Endothelial cell of umbilical vein (primary cell): ENCODE data around the gene CPNE1. TPM values are rescaled to one million over a fixed set of nuclear protein-coding genes. Genes with fewer than 3 reads are reported as not detected.
"Not testable (repeated sequence)": the region's sequence is repeated elsewhere in the genome, so short reads cannot be mapped to it uniquely, and the experiment has no call there.

Experiments used
- BruUV-seq: library from RNA; stranded (reverse); fragments of 400-500 nt; replicated peaks from 2 replicates; lab custom pipeline; 2021; lab: Mats Ljungman, UMichigan
- CTCF ChIA-PET: fragments of 300-600, 350-600 bp; sonication (Branson Sonifier 250); formaldehyde crosslinking; loops from one replicate; lab custom pipeline; 2021; ENCODE audit warnings: antibody characterized with exemption, inconsistent platforms; lab: Charles Lee
- POLR2A ChIA-PET: fragments of 300-600, 350-600 bp; sonication (Branson Sonifier 250); formaldehyde crosslinking; loops from one replicate; lab custom pipeline; 2021; ENCODE audit warnings: antibody characterized with exemption, inconsistent platforms; lab: Charles Lee
- DNase-seq: peaks from one replicate; pipeline ENCODE4 v3.0.0-alpha.2; 2011; ENCODE audit warnings: low read depth, low spot score
- FAIRE-seq: peaks from 2 replicates; lab custom pipeline; 2011; peaks lifted over from hg19 to GRCh38; lab: Jason Lieb, UNC
- H2AFZ ChIP-seq: 2 replicates; pipeline ENCODE4 v1.6.0; 2012; ENCODE audit warnings: low read depth, low read length, control low read depth, inconsistent platforms
- H3K27ac ChIP-seq: 2 replicates; pipeline ENCODE4 v1.5.1; 2011; ENCODE audit warnings: low read depth, mild to moderate bottlenecking, control low read depth, low read length, moderate library complexity; ENCODE audit not compliant: insufficient read depth
- H3K27me3 ChIP-seq, 2 experiments: 2 replicates each; pipeline versions ENCODE4 v1.6.0 to v1.6.1; 2011; ENCODE audit warnings: low read length in 2 of 2, mixed read lengths in 1 of 2; ENCODE audit not compliant: control insufficient read depth in 2 of 2, insufficient read depth in 2 of 2
- H3K36me3 ChIP-seq, 2 experiments: 2 replicates in 1 of 2; 3 replicates in 1 of 2; pipeline ENCODE4 v1.5.1; 2011; ENCODE audit warnings: low read length in 2 of 2, mild to moderate bottlenecking in 1 of 2, moderate library complexity in 1 of 2; ENCODE audit not compliant: control insufficient read depth in 2 of 2, insufficient read depth in 2 of 2; ENCODE audit errors: extremely low read depth in 1 of 2
- H3K4me1 ChIP-seq: 3 replicates; pipeline ENCODE4 v1.5.1; 2011; ENCODE audit warnings: mild to moderate bottlenecking, low read length; ENCODE audit not compliant: control insufficient read depth, insufficient read depth; ENCODE audit errors: extremely low read depth
- H3K4me2 ChIP-seq: 2 replicates; pipeline ENCODE4 v1.6.1; 2011; ENCODE audit warnings: low read length, control low read depth, mixed read lengths; ENCODE audit not compliant: insufficient read depth
- H3K4me3 ChIP-seq, 3 experiments: fragments of 200-600 bp in 1 of 3; sonication (generic), shearing (Covaris generic) in 1 of 3; replicated peaks in 1 of 3; 2 replicates each; pipeline ENCODE4 v1.5.1; 2011 to 2016; ENCODE audit warnings: control low read depth in 3 of 3, low read length in 3 of 3, mild to moderate bottlenecking in 2 of 3, inconsistent platforms in 1 of 3, low read depth in 1 of 3, moderate library complexity in 1 of 3; ENCODE audit not compliant: insufficient read depth in 1 of 3
- H3K79me2 ChIP-seq: 2 replicates; pipeline ENCODE4 v1.6.0; 2012; ENCODE audit warnings: low read length, inconsistent platforms; ENCODE audit not compliant: control insufficient read depth, insufficient read depth
- H3K9ac ChIP-seq: replicated peaks from 2 replicates; pipeline ENCODE3; 2011; ENCODE audit warnings: low read length, control low read depth; ENCODE audit not compliant: insufficient read depth; ENCODE audit errors: extremely low read depth
- H3K9me1 ChIP-seq: replicated peaks from 3 replicates; pipeline ENCODE4 v1.6.0; 2011; ENCODE audit warnings: mild to moderate bottlenecking, low read length; ENCODE audit not compliant: control insufficient read depth, insufficient read depth; ENCODE audit errors: extremely low read depth
- H3K9me3 ChIP-seq: replicated peaks from 2 replicates; pipeline ENCODE4 v1.5.1; 2012; ENCODE audit warnings: low read length, inconsistent platforms; ENCODE audit not compliant: control insufficient read depth, insufficient read depth
- H4K20me1 ChIP-seq: replicated peaks from 2 replicates; pipeline ENCODE3; 2011; ENCODE audit warnings: mild to moderate bottlenecking, low read length; ENCODE audit not compliant: control insufficient read depth, insufficient read depth; ENCODE audit errors: extremely low read depth
- CTCF ChIP-seq, 2 donors: IDR thresholded peaks; 1 replicate in 1 of 2; 2 replicates in 1 of 2; pipeline ENCODE4 v1.5.1; 2011; ENCODE audit warnings: low read length in 2 of 2, mild to moderate bottlenecking in 2 of 2, moderate library complexity in 2 of 2, control low read depth in 1 of 2, inconsistent platforms in 1 of 2, low read depth in 1 of 2; ENCODE audit not compliant: insufficient read depth in 1 of 2; ENCODE audit errors: extremely low read depth in 1 of 2
- EZH2 ChIP-seq: IDR thresholded peaks from 2 replicates; pipeline ENCODE4 v1.6.1; 2012; ENCODE audit warnings: borderline replicate concordance, low read depth, mild to moderate bottlenecking, moderate library complexity, low read length, inconsistent platforms; ENCODE audit not compliant: severe bottlenecking
- FOS ChIP-seq: IDR thresholded peaks from 2 replicates; pipeline ENCODE4 v1.6.1; 2011; ENCODE audit warnings: mild to moderate bottlenecking, low read length, moderate library complexity, borderline replicate concordance; ENCODE audit not compliant: insufficient read depth
- GATA2 ChIP-seq: IDR thresholded peaks from 2 replicates; pipeline ENCODE4 v1.7.0; 2011; ENCODE audit warnings: low read depth, mild to moderate bottlenecking, moderate library complexity, mixed read lengths, low read length; ENCODE audit not compliant: insufficient read length, insufficient read depth
- JUN ChIP-seq: IDR thresholded peaks from 2 replicates; pipeline ENCODE4 v1.6.1; 2011; ENCODE audit warnings: borderline replicate concordance, low read depth; ENCODE audit not compliant: insufficient read length, insufficient read depth
- MAX ChIP-seq: IDR thresholded peaks from 2 replicates; pipeline ENCODE4 v1.6.1; 2011; ENCODE audit not compliant: insufficient read depth, insufficient read length
- MYC ChIP-seq: IDR thresholded peaks from one replicate; pipeline ENCODE4 v1.6.1; 2011; ENCODE audit warnings: mild to moderate bottlenecking, low read depth, low read length
- POLR2A ChIP-seq: IDR thresholded peaks from 2 replicates; pipeline ENCODE4 v1.6.1; 2012; ENCODE audit warnings: low read depth, mild to moderate bottlenecking, control low read depth, low read length
- POLR2AphosphoS5 ChIP-seq: IDR thresholded peaks from 2 replicates; pipeline ENCODE4 v1.6.1; 2012; ENCODE audit warnings: low read depth, mild to moderate bottlenecking, control low read depth, low read length, moderate library complexity; ENCODE audit not compliant: insufficient read depth
- dilution Hi-C: fragments of 300-500 bp; cut with MboI; formaldehyde crosslinking; loops from one replicate; pipeline ENCODE4 v1.15.0; 2019; ENCODE audit warnings: low sequenced_read_pairs; ENCODE audit not compliant: extremely low pct_ligation_motif_present
- intact Hi-C: fragments of 100-400 bp; cut with micrococcal nuclease; formaldehyde crosslinking; loops from one replicate; pipeline ENCODE4 v1.10.0; 2022
- polyA plus RNA-seq, 4 experiments: library from polyadenylated mRNA; depleted of rRNA in 3 of 4; stranded (reverse) in 3 of 4; unstranded in 1 of 4; fragments of >200 nt; gene quantifications; 2 replicates each; pipeline versions ENCODE4 v1.2.1 to v1.2.3, GENCODE V29; 2011 to 2012; ENCODE audit warnings: missing spikeins in 1 of 4
- total RNA-seq: library from RNA; stranded (reverse); gene quantifications from 2 replicates; pipeline ENCODE4 v1.2.3, GENCODE V29; 2021

Gene CPNE1
- total and polyA plus RNA-seq, 2 donors (not counting 3 experiments of a cell fraction or from before 2014, with no cell fraction given): 244 to 316 TPM

DNA sequence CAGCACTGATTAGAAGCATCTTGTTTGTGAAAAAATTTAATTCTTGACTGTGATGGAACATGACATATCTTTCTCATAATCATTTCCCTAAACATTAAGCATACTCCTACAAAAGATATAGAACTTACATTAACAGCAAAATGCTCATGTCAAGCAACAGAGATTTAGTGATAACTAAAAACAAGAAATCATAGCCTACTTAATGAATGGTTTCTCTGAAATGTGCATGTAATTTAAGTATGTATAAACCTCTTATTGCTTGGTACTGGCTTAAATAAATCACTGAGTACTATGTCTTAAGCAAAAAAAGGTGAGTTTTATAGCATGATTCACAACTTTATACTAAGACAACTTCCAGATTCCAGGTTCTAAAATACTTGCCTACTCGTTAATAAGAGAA lies 43.8 kb upstream of the CPNE1 start:
- FAIRE-seq: no peak
- no TSS peak for BruUV-seq
- no peak overlapping the region for H3K4me3 ChIP-seq
- peaks cover 45% of the 10 kb centered on the region for H3K79me2 ChIP-seq
- TF ChIP-seq MYC (no peak), POLR2AphosphoS5 (no peak), POLR2A (no peak), MAX (no peak), CTCF (IDR thresholded peaks at IDR 0.05; ENCODE audit: extremely low read depth in 1 of 2, insufficient read depth in 1 of 2, low read depth in 1 of 2, low read length in 2 of 2) (no peak), EZH2 (no peak), GATA2 (no peak), JUN (no peak), FOS (no peak)
- no peaks in the 10 kb centered on the region for H3K27me3 ChIP-seq
- H2AFZ ChIP-seq: no peak overlapping the region
- no peak overlapping the region for H3K4me2 ChIP-seq
- CTCF ChIA-PET: interaction anchor here (0.9 to 1.6 kb wide), 4 partner anchors 8 to 27 kb away, joined by 3 to 6 read pairs (median 3); partner anchors contain the start of genes NFS1 and ROMO1
- no peak overlapping the region for H3K9ac ChIP-seq
- dilution Hi-C loops: no loop called here
- H3K27ac ChIP-seq: no peak overlapping the region
- H3K36me3 ChIP-seq: peaks cover 17 to 64% of the 10 kb centered on the region in 2 experiments
- DNase-seq: no peak
- H3K4me1 ChIP-seq: no peaks in the 10 kb centered on the region
- no peaks in the 10 kb centered on the region for H3K9me3 ChIP-seq
- peaks cover 9% of the 10 kb centered on the region for H4K20me1 ChIP-seq
- H3K9me1 ChIP-seq: no peaks in the 10 kb centered on the region
- POLR2A ChIA-PET: interaction anchor here (0.7 to 1.7 kb wide), 3 partner anchors 12 to 21 kb away, joined by 3 read pairs; no protein-coding TSS in a partner anchor
- intact Hi-C loops: no loop called here

DNA sequence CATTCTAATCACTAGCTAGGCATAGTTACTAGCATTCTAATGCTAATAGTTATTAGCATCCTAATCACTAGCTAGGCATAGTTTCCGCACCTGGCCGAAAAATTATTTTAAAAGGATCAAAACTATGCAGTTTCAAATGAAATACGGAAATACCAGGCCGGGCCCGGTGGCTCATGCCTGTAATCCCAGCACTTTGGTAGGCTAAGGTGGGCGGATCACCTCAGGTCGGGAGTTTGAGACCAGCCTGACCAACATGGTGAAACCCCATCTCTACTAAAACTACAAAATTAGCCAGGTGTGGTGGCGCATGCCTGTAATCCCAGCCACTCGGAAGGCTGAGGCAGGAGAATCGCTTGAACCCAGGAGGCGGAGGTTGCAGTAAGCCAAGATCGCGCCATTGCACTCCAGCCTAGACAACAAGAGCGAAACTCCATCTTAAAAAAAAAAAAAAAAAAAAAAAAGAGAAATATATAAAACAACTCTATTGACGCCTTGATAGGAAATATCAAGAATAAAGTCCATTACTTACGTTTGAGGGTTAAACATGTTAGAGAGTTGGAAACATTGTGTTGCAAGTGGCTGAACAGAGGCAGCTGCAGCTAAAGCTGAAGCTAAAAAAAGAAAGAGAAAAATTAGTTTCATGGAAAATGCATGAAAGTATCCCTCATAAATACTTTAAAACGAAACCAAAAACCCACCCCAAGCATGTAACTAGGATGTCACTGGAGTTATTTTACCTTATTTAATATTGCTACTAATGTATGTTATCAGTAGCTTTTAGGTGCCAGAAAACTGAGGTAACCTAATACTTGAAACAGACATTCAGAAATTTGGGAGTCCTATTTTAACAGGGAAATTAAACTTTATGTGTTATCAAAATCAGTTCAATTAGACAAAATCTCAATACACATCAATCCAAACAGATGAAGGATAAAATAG lies 42.2 kb upstream of the CPNE1 start:
- POLR2A ChIA-PET: interaction anchor here (1.2 to 1.7 kb wide), 2 partner anchors 13 to 22 kb away, joined by 3 read pairs; no protein-coding TSS in a partner anchor

More for the DNA sequence above, 42.2 kb upstream of the CPNE1 start:
- H3K27me3 ChIP-seq, H3K9me1 ChIP-seq, H3K4me2 ChIP-seq, H3K4me3 ChIP-seq, H3K27ac ChIP-seq, intact Hi-C loops, DNase-seq, BruUV-seq, H2AFZ ChIP-seq, H4K20me1 ChIP-seq, H3K9me3 ChIP-seq, H3K4me1 ChIP-seq, FAIRE-seq, dilution Hi-C loops, H3K9ac ChIP-seq: not testable (repeated sequence)
- CTCF ChIA-PET: interaction anchor here (0.7 to 1.2 kb wide), 2 partner anchors 13 to 35 kb away, joined by 3 read pairs; partner anchors contain the start of gene RBM39
- Histone ChIP-seq H3K79me2 (peaks cover 31% of the 10 kb centered on the region), H3K36me3 (peaks cover 21 to 59% of the 10 kb centered on the region in 2 experiments)
